Fibroblast of the conjunctiva (primary cell): Measurements from ENCODE around the gene PPP1R13B.

Experiments
- DNase-seq: peaks from one replicate; pipeline ENCODE4 v3.0.0-alpha.2; 2010; ENCODE audit warnings: low read depth

PPP1R13B gene

DNA sequence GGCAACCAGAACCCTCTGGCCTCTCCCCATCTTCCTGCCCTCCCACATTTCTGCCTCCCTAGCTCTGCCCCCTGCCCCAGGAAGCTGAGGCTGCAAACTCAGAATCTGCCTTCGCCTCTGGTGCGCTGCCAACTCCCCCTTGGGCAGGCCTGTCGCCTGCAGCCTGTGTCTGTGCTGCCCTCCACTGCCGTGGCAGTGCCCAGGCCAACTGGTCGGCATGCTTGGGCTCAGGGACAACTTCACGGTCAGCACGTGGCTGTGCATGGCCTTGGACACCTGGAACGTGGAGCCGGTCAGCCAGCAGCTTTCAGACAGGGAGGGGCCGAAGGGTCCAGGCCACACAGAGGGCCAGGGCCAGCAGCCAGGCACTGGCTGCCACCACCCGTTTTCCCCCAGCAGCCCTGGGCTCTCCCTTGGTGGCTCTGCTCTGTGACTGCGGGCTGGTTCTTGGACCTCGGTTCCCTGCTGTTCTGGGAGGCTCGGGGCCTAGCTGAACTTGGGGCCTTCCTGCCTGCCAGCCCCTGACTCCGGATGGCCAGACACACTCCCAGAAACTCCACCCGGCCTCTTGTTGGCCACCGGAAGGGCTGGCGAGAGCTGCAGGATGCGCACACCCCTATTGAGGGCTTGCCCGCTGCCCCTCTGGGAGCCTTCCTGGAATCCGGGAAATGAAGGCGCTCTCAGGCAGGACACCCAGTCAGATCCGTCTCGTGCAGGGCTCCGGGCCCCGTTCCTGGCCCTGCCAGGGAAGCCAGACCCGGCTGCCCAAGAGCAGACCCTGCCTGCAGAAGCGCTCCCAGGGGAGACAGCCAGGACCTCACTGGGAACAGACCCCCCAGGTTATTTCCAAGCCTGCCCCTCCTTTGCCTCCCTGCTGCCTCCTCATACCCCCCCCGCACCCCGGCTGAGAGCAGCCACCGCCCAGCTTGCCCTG lies 34.2 kb upstream of the PPP1R13B start:
- DNase-seq, result no peak

DNA sequence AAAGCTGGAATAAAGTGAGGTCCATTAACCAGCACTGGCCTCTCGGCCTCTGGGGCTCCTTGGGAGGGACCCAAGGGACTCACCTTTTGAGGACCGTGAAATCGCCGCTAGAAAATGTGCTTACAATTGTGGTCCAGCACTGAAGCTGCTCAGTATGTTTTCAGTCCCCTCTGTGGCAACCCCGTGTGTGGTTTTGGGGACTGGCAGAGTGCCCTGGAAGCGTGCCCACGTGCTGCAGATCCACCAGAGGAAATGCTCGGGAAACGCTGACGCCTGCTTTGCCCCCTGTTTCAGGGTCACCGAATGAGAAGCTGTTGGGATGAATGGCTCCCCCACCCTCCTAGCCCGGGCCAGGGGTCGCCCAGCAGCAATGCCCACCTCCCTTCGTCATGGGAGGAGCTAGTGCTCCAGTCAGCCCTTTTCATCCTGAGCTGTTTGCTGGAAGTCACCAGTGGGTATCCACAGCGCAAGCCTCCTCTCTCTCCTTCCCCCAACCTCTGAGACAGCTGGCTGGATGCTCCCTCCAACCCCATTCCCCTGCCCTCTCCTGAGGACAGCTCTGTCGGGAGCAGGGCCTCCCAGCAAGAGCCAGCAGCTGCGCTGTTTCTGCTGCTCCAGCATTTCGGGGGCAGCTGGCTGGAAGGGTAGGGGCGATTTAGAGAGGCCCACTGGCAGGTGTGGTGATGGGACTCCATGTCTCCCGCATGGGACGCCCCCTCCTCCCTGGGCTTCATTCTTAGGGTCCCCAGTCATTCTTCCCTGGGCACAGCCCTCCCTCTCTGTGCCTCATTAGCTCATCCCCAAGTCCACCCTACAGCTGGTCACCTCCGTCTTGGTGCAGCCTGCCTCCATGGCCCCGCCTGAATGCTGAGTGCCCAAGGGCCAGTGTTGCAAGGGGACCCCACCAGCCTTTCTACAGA lies 33.2 kb upstream of the PPP1R13B start:
- DNase-seq, result peak; percentile 40

DNA sequence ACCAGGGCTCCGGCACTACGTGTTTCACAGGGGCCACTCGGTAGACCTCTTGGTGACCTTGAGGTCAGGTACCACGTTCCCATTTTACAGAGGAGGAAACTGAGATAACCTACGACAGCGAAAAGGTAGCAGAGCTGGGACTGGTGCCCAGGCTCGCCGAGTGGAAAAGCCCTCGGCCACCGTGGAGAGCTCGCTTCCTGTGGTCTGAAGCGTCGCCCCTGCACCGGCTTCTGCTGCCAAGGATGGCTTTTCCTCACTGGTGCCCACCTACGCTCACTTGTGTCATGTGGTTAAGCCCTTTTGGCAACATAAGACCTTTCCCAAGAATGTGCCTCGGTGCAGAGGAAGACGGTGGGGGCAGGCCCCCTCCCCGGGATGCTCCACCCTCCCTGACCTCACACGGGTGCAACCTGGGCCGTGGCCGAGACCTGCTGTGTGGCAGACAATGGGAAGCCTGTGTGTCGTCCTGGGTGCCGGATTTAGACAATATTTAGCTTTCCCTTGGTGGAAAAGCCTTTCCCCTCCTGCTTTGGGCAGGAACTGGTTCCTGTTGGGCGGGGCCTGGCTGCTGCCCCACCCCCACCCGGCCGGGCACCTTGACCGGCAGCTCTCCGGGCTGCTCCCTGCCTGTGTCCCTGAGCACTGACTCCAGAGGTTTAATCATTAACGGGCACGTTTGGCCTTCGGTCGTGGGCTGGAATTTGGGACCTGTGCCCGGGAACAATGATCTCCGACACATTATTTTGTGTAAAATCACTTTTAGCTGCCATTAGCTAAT lies 32.4 kb upstream of the PPP1R13B start:
- no peak for DNase-seq

DNA sequence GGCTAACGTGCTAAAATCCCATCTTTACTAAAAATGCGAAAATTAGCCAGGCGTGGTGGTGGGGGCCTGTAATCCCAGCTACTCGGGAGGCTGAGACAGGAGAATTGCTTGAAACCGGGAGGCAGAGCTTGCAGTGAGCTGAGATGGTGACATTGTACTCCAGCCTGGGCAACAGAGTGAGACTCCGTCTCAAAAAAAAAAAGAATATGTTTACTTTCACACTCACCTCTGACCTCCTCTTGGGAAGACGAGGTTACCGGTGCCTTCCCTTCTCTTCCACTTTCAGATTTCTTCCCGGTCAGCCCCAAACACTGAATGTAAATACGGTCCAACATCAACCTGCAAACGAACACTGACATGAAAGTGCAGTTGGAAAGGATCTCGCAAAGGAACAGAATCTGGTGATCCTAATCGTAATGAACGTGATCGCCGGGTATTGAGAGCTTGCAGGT lies 31.8 kb upstream of the PPP1R13B start:
- DNase-seq, result no peak

DNA sequence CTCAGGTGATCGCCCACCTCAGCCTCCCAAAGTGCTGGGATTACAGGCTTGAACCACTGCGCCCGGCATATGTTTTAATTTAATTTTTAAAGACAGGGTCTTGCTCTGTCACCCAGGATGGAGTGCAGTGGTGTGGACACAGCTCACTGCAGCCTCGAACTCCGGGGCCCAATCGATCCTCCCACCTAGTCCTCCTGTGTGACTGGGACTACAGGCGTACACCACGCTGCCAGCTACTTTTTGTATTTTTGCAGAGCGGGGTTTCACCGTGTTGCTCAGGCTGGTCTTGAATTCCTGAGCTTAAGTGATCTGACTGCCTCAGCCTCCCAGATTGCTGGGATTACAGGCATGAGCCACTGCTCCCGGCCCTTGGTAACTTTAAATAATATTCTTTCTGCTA lies 30.8 kb upstream of the PPP1R13B start:
- DNase-seq, result no peak

DNA sequence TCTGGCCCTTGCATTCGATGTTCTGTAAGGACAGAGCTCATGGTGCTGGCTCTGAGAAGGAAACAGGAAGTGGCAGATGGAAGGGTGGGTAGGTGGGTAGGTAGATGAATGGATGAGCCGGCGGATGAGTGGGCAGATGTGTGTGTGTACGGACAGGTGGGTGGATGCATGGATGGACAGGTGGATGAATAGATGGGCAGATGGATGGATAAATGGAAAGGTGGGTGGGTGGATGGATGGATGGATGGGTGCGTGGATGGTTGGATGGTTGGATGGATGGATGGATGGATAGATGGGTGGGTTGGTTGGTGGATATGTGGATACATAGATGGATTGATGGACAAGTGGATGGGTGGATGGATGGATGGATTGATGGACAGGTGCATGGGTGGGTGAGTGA lies 27.6 kb upstream of the PPP1R13B start:
- no peak for DNase-seq

DNA sequence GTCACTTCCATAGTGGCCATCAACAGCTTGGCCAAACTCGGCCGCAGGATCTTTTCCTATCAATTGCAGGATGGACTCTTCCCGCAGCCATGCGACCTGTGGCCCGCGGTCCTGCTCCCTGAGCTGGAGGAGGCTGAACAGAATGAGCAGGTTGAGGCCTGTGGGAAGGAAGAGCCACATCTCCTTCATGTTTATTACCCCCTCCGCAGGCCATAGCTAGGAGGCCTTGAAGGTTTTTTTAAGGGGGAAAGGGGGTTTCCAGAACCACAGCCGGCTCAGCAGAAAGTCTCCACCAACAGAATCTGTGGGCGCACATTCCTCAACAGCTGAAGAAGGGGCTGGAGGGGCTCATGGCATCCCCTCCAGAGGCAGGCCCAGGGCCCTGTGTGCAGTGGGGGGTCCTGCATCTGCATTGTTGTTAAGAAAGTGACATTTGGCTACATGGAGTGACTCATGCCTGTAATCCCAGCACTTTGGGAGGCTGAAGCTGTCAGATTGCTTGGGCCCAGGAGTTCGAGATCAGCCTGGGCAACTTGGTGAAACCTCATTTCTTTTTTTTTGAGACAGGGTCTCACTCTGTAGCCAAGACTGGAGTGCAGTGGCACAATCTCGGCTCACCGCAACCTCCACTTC lies 25.2 kb upstream of the PPP1R13B start:
- DNase-seq, result no peak

DNA sequence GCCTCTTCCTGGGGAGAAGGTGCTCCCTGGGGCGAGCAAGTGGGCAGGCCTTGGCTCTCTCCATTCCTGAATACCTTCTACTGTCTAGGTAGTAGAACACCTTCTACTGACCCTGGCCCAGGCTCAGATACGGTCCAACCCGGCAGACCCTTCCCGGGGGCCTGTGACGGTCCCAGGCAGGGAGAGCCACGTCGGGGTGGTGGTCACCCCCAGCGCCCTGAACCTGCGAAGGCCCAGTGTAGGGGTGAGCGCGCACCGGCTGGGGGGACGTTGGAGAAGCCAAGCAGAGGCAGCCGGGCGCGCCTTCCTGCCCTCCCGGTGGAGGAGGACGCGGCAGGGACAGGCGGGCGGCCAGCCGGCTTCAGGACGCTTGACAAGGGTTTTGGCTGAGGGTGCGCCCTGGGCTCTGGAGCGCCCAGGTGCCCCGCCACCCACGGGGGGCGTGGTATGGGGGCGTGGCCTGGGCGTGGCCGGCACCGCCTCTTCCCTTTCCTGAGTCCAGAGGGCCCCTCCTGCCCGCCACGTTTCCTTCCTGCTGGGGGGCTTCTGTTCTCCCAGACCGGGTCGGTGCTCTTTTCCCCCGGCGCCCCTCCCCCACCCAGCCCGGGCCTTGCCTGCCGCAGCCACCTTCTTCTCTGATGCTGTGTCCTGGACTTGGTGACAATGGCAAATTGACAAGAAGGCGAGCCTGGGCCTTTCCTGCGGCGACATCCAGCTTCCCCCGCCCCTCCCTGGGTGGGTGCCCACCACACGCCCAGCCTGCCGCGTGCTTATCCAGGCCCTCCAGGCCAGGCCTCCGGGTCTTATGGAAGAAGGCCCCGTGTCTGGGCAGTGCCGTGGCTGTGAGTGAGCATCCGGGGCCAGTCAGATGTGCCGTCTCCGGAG lies 24.5 kb upstream of the PPP1R13B start:
- no peak for DNase-seq

DNA sequence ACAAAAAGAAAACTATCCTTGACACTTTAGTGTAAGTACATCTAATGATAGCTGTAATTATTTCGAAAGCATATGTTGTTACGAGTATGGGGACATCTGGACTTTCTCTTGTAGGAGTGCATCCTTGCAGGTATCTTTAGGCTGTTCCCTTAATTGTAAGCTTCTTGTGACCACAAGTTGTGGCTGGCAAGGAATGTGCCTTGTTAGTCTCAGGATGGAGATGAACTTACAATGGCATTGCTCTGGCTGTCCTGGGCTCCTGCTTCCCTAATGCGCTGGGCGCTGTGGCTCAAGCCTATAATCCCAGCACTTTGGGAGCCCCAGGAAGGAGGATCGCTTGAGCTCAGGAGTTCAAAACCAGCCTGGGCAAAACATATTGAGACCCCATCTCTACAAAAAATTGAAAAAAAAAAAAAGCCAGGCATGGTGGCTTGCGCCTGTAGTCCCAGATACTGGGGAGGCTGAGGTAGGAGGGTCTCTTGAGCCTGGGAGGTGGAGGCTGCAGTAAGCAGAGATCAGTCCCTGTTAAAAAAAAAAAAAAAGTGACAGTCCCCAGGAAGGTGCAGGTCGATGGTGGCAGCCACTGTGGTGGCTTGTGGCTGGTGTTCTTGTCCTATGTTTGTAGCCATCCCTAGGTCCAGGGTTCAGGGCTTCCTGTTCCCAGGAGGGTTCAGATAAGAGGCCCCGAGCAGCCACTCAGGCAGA lies 23.7 kb upstream of the PPP1R13B start:
- no peak for DNase-seq

DNA sequence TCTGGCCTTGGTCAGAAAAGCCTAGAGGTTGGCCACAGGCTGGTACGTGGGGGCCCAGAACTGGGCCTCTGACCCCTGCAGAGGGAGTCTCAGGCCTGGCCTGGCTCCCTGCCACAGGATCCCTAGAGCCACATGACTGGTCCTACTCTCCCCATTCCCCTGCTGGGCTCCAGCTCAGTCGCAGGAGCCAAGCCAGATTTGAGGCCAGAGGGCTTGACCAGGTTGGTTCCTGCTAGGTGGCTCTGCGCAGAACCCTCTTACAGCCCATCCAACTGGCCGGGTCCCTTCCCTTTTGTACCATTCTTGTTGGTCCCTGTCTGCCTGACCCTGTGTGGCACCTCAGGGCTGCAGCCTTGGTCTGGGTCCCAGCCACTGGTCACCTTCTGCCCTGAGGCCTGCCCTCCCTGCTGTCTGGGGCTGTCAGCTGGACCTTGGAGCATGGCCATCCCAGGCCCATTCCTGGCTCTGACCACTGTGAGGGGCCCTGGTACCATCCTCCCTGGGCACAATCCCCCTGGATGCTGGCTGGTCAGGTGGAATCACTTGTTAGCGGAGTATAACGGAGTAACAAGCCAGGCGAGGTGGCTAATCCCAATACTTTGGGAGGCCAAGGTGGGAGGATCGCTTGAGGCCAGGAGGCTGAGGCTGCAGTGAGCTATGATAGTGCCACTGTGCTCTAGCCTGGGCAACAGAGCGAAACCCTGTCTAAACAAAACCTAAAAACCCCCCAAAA lies 22.9 kb upstream of the PPP1R13B start:
- no peak for DNase-seq

DNA sequence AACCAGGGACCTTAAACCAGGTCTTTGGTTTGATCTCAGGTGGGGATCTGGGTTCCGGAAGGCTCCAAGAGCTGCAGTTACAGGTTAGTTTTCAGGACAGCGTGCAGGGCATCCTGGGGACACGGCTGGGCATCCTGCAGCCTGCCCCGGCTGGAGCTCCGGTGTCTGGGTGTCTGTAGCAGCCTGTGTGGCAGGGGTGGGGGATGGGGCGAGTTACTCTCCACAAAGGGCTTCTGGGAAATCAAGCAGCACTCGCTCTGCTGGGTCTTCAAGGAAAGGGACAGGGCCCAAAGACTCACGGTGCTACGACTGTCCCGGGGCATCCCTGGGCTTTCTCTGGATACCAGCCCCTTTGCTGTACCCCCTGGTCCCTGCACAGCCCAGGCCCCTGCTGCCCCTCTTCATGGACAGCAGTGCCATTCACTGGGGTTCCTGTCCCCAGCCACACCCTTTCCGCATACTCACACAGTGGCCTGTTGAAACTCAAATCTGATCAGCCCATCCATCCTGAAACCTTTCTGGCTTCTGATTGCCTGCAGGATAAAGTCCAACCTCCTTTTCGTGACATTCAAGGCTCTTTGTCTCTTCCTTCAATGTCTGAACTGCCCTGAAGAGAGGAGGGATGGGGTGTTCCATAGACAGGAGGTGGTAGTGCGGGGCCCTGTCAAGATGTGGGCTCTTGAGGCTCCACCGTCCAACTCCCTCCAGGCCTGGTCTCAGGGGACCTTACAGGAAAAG lies 22.2 kb upstream of the PPP1R13B start:
- no peak for DNase-seq

DNA sequence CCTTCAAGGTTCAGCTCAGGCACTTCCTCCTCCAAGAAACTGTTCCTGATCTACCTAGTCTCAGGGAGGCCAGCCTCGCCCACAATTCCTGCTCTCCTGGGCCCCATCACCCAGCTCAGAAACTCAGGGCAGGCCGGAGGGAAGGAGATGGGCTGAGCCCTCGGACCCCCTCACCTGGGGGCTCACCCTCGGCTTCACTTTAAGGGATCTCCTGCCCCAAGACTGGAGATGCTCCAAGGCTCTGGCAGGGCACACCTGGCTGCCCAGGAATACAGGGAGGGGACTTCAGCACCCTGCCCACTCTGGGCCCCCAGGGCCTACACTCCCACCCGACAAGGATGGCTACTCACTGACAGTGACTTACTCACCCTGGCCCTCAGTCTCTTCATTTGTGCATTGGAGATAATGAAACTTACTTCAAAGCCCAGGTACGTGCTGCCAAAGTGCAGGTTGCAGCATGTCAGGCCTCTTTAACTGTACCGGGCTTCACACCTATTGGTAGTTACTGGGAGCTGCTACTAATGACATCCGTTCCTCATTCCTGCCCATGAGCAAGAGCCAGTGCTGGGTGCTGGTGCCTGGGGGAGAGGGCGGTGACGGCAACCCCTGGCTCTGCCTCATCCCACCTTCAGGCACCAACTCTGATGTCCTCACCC lies 21.0 kb upstream of the PPP1R13B start:
- DNase-seq, result no peak

DNA sequence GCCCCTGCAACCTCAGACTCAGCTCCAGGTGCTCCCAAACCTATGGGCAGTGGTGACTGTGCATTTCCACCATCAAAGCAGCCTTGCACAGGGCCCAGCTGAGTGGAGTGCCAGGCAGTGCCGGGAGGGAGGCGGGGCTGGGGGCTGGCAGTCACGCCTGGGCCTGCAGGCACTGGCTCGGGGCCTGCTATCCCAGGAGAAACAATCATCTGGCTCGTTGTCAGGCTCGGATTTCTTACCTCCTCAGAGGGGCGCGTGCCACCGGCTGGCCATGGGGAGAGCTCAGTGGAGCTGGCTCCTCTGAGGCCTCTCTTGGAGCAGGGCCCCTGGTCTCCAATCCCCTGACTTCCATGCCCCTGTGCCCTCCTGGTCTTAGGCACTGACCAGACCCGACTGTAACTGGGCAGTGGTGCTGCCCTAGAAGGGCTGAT lies 20.2 kb upstream of the PPP1R13B start:
- DNase-seq, result no peak

DNA sequence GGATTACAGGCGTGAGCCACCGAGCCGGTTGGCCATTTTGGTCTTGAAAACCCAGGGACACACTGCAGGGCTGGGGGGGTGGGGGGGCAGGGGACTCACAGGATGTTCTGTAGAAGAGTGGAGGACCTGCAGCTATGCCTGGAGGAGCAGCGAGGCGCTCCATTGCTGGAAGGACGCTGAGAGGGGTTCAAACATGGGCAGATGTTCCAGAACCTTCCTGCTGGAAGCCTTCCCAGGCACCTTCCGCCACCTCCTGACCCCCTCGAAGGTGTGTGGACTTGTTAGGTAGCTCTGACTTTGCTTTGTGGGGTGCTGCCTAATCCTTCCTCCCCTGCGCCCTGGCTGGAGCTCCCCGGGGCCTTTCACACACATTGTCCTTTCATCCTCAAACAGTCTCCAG lies 19.6 kb upstream of the PPP1R13B start:
- DNase-seq, result no peak

DNA sequence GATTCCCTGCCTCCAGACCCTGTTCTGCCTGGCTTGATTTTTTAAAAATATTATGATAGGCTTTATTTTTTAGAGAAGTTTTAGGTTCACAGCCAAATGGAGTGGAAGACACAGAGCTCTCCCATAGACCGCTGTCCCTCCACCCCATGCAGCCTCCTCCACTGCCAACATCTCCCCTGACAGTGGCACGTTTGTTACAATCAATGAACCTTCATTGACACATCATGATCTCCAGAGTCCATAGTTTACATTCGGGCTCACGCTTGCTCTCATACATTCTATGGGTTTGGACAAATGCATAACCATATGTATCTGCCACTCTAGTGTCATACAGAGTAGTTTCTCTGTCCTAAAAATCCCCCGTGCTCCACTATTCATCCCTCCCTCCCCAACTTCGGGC lies 15.9 kb upstream of the PPP1R13B start:
- no peak for DNase-seq

DNA sequence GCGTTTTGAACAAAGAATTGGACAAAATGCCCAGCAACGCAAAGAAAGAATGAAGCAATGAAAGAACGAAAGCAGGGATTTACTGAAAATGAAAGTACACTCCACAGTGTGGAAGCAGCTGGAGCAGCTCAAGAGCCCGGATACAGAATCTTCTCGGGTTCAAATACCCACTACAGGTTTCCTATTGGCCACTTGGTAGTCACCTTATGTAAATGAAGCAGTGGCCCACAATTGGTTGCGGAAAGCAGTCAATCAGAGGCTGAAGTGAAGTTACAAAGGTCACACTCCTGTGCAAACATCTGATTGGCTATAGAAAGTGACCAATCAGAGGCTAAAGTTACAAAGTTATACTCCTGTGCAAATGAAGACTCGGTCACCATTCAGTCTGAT lies 15.0 kb upstream of the PPP1R13B start:
- no peak for DNase-seq

DNA sequence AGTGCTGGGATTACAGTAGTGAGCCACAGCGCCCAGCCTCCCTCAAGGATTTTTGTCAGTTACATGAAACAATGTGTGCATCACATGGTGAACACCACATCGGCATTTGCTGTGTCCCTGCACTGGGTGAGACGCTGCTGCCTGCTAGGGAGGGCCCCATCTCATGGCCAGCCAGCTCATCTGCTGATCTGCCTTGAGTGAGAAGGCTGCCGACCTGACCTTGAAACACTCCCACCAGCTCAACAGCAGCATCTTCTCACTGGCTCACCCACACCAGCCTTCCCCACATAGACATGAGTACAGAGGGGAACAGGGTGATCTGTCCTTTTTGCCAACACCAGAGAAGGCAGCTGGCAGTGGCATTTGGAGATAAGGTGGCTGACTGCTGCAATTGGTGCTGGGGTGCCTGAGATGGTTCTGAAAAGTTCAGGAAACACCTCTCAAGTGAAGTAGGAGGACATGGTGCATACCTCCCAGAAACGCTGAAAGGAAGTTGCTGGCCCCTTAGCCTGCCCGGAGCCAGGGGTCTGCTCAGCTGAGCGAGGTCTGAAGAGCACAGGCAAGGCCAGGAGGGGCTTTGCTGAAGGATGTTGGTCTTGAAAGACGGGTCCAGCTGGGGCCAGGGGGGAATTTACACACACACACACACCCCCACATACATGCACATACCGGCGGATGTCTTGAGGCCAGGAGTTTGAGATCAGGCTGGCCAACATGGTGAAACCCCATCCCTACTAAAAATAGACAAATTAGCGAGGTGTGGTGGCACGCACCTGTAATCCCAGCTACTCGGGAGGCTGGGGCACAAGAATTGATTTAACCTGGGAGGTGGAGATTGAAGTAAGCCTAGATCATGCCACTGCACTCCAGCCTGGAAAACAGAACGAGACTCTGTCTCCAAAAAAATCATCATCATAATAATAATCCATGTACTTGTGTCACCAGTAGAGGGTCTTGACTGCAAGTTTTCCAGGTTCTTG lies 14.3 kb upstream of the PPP1R13B start:
- no peak for DNase-seq
